ENCODE measurements around the gene DPF3. TPM values are rescaled to one million over a fixed set of nuclear protein-coding genes. Genes with fewer than 3 reads are reported as not detected.

The DPF3 gene
- total RNA-seq, 4 donors from 2014 or later = 16.7 to 27.8 (median 20.3) TPM

GRCh38 chr14:72801836-72802587 lies 91.9 kb downstream of the DPF3 start:
- Histone ChIP-seq H3K36me3 (no peaks in the 10 kb centered on the region), H3K27me3 (no peaks in the 10 kb centered on the region), H3K9me3 (no peaks in the 10 kb centered on the region), H3K4me3 (no peak overlapping the region), H3K4me1 (peaks cover 58 to 79% of the 10 kb centered on the region in 2 donors), H3K27ac (peak overlapping the region; percentile 81 to 95 (median 86))
- peak; percentile 34 to 66 for DNase-seq
- ATAC-seq = peak; percentile 69 to 70
- in situ Hi-C loops (cut with MboI; ENCODE audit: low sequenced_read_pairs in 4 of 4) (no loop called here), intact Hi-C loops (cut with DNase I; ENCODE audit: low total_unique reads) (loop anchor here (1.0 kb wide), 1 partner anchor 10 kb away; no protein-coding TSS in a partner anchor)
- TF ChIP-seq CTCF (IDR thresholded peaks at IDR 0.05 in 4 of 5, conservative IDR thresholded peaks at IDR 0.05 in 1 of 5) = no peak
- TF ChIP-seq POLR2A (IDR thresholded peaks at IDR 0.05) = no peak

GRCh38 chr14:72801381-72801812 lies 92.5 kb downstream of the DPF3 start:
- Histone ChIP-seq H3K4me1 (peaks cover 58 to 79% of the 10 kb centered on the region in 2 donors), H3K4me3 (no peak overlapping the region), H3K36me3 (no peaks in the 10 kb centered on the region), H3K27ac (peak overlapping the region; percentile 81 to 95 (median 86)), H3K27me3 (no peaks in the 10 kb centered on the region), H3K9me3 (no peaks in the 10 kb centered on the region)
- in situ Hi-C loops (cut with MboI; ENCODE audit: low sequenced_read_pairs in 4 of 4) = no loop called here
- peak; percentile 84 to 90 for ATAC-seq
- DNase-seq = peak; percentile 23 to 62
- intact Hi-C loops (cut with DNase I; ENCODE audit: low total_unique reads) = no loop called here
- TF ChIP-seq CTCF (IDR thresholded peaks at IDR 0.05 in 4 of 5, conservative IDR thresholded peaks at IDR 0.05 in 1 of 5) (no peak), POLR2A (IDR thresholded peaks at IDR 0.05) (no peak)

GRCh38 chr14:72800848-72801370 lies 93.0 kb downstream of the DPF3 start:
- Histone ChIP-seq H3K4me1 (peaks cover 59 to 79% of the 10 kb centered on the region in 2 donors), H3K4me3 (no peak overlapping the region), H3K36me3 (no peaks in the 10 kb centered on the region), H3K27ac (peak overlapping the region; percentile 81 to 95 (median 86)), H3K9me3 (no peaks in the 10 kb centered on the region), H3K27me3 (no peaks in the 10 kb centered on the region)
- in situ Hi-C loops (cut with MboI; ENCODE audit: low sequenced_read_pairs in 4 of 4) (no loop called here), intact Hi-C loops (cut with DNase I; ENCODE audit: low total_unique reads) (no loop called here)
- DNase-seq = peak in 1 of 2 donors; percentile 47
- TF ChIP-seq CTCF (IDR thresholded peaks at IDR 0.05 in 4 of 5, conservative IDR thresholded peaks at IDR 0.05 in 1 of 5) = no peak
- TF ChIP-seq POLR2A (IDR thresholded peaks at IDR 0.05) = no peak
- ATAC-seq = peak; percentile 2 to 12

GRCh38 chr14:72800296-72800695 lies 93.6 kb downstream of the DPF3 start:
- Histone ChIP-seq H3K4me3 (no peak overlapping the region), H3K9me3 (no peaks in the 10 kb centered on the region), H3K27me3 (no peaks in the 10 kb centered on the region), H3K36me3 (no peaks in the 10 kb centered on the region), H3K27ac (peak overlapping the region in 1 of 4 donors; percentile 82), H3K4me1 (peaks cover 66 to 80% of the 10 kb centered on the region in 2 donors)
- no peak for TF ChIP-seq POLR2A (IDR thresholded peaks at IDR 0.05)
- intact Hi-C loops (cut with DNase I; ENCODE audit: low total_unique reads) (no loop called here), in situ Hi-C loops (cut with MboI; ENCODE audit: low sequenced_read_pairs in 4 of 4) (no loop called here)
- DNase-seq (no peak), ATAC-seq (no peak)

- Histone ChIP-seq H3K9me3 (no peaks in the 10 kb centered on the region), H3K4me1 (peaks cover 64 to 76% of the 10 kb centered on the region in 2 donors), H3K4me3 (no peak overlapping the region), H3K27ac (peak overlapping the region in 2 of 4 donors; percentile 33 to 82), H3K36me3 (no peaks in the 10 kb centered on the region), H3K27me3 (no peaks in the 10 kb centered on the region)
- no peak for ATAC-seq
- intact Hi-C loops (cut with DNase I; ENCODE audit: low total_unique reads) = no loop called here
- no peak for TF ChIP-seq POLR2A (IDR thresholded peaks at IDR 0.05)
- TF ChIP-seq CTCF (IDR thresholded peaks at IDR 0.05 in 4 of 5, conservative IDR thresholded peaks at IDR 0.05 in 1 of 5) = no peak
- in situ Hi-C loops (cut with MboI; ENCODE audit: low sequenced_read_pairs in 4 of 4) = no loop called here
- no peak for DNase-seq
These were observed 97.0 kb downstream of the DPF3 start for GRCh38 chr14:72796935-72797334.

Data from gastrocnemius medialis (tissue), 4 donors.